Activated T-helper 1 cell treated with anti-CD3 and anti-CD28 coated beads, Interleukin-12 subunit alpha, Interleukin-12 subunit beta, Interleukin-2, Interleukin-4 antibody, amounts not matched to agents 30 ng/mL and 10 ng/mL and 1 ng/mL, durations not matched to agents 14 hours and 24 hours and 36 hours (primary cell): ENCODE measurements around the gene ARHGAP6. TPM values are rescaled to one million over a fixed set of nuclear protein-coding genes. Genes with fewer than 3 reads are reported as not detected.

Source experiments
- DNase-seq: peaks from one replicate; pipeline ENCODE4 v3.0.0; 2021; ENCODE audit warnings: low spot score
- H3K27ac Mint-ChIP-seq: one replicate; pipeline ENCODE4 v1.8.0; 2021; ENCODE audit warnings: mild to moderate bottlenecking, mixed read lengths
- H3K27me3 Mint-ChIP-seq: one replicate; pipeline ENCODE4 v1.8.0; 2022; ENCODE audit warnings: mild to moderate bottlenecking, moderate library complexity, mixed read lengths; ENCODE audit not compliant: insufficient read depth
- H3K36me3 Mint-ChIP-seq: one replicate; pipeline ENCODE4 v1.8.0; 2021; ENCODE audit warnings: low read depth, mixed read lengths
- H3K4me1 Mint-ChIP-seq: one replicate; pipeline ENCODE4 v1.8.0; 2021; ENCODE audit warnings: low read depth, mixed read lengths
- H3K4me3 Mint-ChIP-seq: one replicate; pipeline ENCODE4 v1.8.0; 2021; ENCODE audit warnings: mild to moderate bottlenecking, moderate library complexity, mixed read lengths
- H3K9me3 Mint-ChIP-seq: one replicate; pipeline ENCODE4 v1.8.0; 2021; ENCODE audit warnings: mixed read lengths
- intact Hi-C: fragments of 100-400 bp; cut with micrococcal nuclease; formaldehyde crosslinking; loops from one replicate; pipeline ENCODE4 v1.15.1; 2024
- total RNA-seq: library from RNA; stranded (reverse); gene quantifications from 2 replicates; pipeline ENCODE4 v1.2.3, GENCODE V29; 2022

Gene ARHGAP6
- total RNA-seq, 1 donor from 2014 or later = not detected

DNA sequence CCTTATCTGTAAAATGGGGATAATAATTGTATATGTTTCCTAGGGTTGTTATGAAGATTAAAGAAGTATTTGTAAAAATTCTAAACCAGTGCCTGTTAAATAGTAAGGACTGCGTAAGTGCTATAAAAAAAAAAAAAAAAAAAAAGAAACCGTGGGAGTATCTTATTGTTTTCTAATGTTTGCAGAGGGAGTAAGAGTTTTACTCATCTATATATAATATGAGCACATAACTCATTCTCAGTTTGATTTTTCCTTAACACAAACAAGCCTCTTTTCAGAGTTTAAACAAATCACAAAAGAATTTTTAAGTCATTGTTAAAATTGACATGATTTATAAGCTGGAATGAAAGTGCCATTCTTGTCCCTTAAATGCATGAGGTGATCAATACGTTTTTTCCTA, 267.6 kb downstream of the ARHGAP6 start:
- no peak overlapping the region for H3K27ac Mint-ChIP-seq
- DNase-seq = no peak
- intact Hi-C loops = no loop called here

DNA sequence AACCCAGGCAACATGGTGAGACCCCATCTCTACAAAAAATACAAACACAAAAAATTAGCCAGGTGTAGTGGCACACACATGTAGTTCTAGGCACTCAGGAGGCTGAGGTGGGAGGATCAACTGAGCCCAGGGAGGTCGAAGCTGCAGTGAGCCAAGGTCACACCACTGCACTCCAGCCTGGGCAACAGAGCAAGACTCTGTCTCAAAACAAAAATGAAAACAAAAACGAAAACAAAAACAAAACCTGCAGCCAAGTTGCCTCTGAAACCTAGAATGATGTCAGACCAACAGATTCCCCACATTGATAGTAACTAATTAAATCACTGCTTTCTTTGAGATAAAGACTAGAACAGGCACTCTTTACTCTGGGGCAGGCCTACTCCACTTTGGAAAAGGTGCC, 268.0 kb downstream of the ARHGAP6 start:
- H3K27me3 Mint-ChIP-seq = no peaks in the 10 kb centered on the region
- H3K27ac Mint-ChIP-seq = no peak overlapping the region
- intact Hi-C loops = no loop called here
- no peak overlapping the region for H3K4me3 Mint-ChIP-seq
- H3K9me3 Mint-ChIP-seq = no peaks in the 10 kb centered on the region
- DNase-seq = no peak
- no peaks in the 10 kb centered on the region for H3K36me3 Mint-ChIP-seq
- H3K4me1 Mint-ChIP-seq = no peaks in the 10 kb centered on the region

More for the DNA sequence above, 267.6 kb downstream of the ARHGAP6 start:
- Mint-ChIP-seq H3K4me1 (no peaks in the 10 kb centered on the region), H3K4me3 (no peak overlapping the region), H3K36me3 (no peaks in the 10 kb centered on the region), H3K27me3 (no peaks in the 10 kb centered on the region), H3K9me3 (no peaks in the 10 kb centered on the region)

DNA sequence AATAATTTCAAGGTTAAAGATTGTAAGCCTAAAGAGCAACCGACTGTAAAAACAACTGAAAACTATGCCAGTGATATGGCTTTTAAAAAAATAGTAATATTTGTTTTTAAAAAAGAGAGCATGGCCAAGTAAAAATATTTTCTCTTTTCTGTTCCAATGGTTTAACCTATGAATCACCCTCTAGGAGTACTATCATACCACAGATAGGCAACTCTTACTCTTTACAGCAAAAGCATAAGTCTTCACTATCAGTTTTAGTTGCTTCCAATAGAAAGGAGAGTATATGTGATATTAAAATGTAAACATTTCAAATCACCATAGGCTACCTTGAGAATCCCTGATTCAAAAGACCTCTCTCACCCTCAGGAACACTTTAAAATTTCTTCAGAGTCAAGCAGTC, 269.9 kb downstream of the ARHGAP6 start:
- no peaks in the 10 kb centered on the region for H3K4me1 Mint-ChIP-seq
- no peak overlapping the region for H3K27ac Mint-ChIP-seq
- H3K4me3 Mint-ChIP-seq = no peak overlapping the region
- H3K36me3 Mint-ChIP-seq = no peaks in the 10 kb centered on the region
- intact Hi-C loops = no loop called here
- no peaks in the 10 kb centered on the region for H3K27me3 Mint-ChIP-seq
- H3K9me3 Mint-ChIP-seq = no peaks in the 10 kb centered on the region
- DNase-seq = no peak

DNA sequence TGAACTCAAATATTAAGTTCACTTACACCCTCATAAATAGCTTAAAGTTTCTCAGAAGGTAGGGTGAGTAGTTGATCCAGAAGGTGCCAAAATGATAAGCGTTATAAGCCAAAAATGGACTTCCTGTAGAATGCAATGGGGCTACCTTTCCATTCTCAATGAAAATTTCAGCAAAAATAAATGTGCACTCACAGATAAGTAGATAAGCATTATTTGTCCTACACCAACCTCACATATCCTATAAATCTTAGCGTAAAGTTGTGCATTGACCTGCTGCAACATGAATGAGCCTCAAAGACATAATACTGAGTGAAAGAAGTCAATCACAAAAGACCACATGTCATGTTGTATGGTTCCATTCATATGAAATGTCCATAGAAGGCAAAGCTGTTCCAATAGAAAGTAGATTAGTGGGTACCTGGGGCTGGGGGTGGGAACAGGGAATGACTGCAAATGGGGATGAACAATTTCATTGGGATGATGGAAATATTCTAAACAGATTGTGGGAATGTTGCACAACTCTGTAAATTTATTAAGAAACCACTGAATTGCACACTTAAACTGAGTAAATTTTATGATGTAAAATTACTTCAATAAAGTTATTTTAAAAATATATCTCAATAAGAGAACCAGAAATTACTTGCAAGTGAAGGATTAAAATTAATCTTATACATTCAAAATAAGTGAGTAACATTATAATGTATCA, 271.6 kb downstream of the ARHGAP6 start:
- Mint-ChIP-seq H3K4me3 (no peak overlapping the region), H3K4me1 (no peaks in the 10 kb centered on the region), H3K27me3 (no peaks in the 10 kb centered on the region), H3K27ac (no peak overlapping the region), H3K36me3 (no peaks in the 10 kb centered on the region), H3K9me3 (no peaks in the 10 kb centered on the region)
- intact Hi-C loops = no loop called here
- no peak for DNase-seq

DNA sequence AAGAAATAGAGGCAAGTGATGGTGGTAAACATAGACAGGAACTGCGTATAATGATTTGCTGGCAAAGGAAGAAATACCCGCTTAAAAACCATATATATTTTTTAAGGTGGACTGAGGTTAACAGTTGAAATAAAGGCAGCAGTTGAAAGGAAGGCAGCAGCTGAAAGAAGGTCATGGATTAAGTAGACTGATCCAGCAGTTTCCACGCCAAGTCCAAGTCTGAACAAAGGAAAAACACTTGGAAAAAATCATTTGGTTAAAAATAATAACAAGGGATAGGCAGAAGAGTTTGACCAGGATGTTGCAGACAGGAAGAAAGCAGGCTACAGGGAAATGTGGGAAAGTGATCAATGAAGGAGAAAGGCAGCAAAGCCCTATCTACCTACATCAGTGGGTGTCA, 278.9 kb downstream of the ARHGAP6 start:
- H3K27me3 Mint-ChIP-seq = no peaks in the 10 kb centered on the region
- H3K4me3 Mint-ChIP-seq = no peak overlapping the region
- no peaks in the 10 kb centered on the region for H3K9me3 Mint-ChIP-seq
- H3K36me3 Mint-ChIP-seq = no peaks in the 10 kb centered on the region
- no peak for DNase-seq
- intact Hi-C loops = no loop called here
- no peaks in the 10 kb centered on the region for H3K4me1 Mint-ChIP-seq
- H3K27ac Mint-ChIP-seq = no peak overlapping the region

DNA sequence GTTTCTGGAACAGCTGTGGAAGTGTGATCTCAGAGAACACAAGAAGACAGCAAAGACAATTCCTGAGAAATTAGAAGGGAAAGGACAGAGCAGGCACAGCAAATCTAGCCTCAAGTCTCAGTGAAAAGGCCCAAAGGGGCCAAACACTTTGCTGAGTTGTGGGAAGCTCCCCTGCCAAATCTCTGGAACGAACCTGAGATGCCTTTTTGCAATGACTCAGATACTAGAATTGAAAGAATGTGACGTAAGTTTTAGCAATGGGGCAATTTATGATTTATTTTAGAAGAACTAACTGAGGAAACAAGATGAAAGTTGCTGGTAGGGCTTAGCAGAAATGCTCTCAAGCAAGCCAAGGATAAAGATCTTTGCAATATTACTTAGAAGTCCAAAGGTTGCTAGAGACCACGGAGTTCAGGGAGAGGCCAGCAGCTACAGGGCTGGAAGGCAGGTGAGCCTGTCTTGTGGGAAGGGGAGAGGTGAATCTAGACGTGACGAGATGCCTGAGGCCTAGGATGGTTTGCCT, 279.7 kb downstream of the ARHGAP6 start:
- DNase-seq = no peak
- Mint-ChIP-seq H3K4me3 (no peak overlapping the region), H3K36me3 (no peaks in the 10 kb centered on the region), H3K9me3 (no peaks in the 10 kb centered on the region), H3K4me1 (no peaks in the 10 kb centered on the region), H3K27me3 (no peaks in the 10 kb centered on the region), H3K27ac (no peak overlapping the region)
- intact Hi-C loops = no loop called here

DNA sequence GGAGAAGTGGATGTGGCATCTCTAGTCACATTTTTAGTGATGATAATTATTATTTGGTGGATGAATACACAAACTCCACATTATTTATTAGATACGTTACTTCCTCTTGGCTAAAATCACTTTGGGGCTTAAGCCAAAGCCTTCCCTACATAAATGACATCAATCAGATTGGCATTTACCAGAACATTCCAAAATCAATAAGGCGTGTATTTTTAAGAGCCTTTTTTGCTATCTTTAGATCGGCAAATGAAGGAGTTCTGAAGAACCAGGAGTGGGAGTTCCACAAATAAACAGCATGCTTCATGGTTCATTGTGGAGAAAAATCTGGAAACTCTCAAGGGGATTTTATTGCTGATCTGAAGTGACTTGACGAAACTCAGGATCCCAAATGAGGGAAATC, 282.8 kb downstream of the ARHGAP6 start:
- no peak overlapping the region for H3K27ac Mint-ChIP-seq
- H3K36me3 Mint-ChIP-seq = no peaks in the 10 kb centered on the region
- no peak for DNase-seq
- no peaks in the 10 kb centered on the region for H3K27me3 Mint-ChIP-seq
- H3K4me3 Mint-ChIP-seq = no peak overlapping the region
- no peaks in the 10 kb centered on the region for H3K4me1 Mint-ChIP-seq
- H3K9me3 Mint-ChIP-seq = no peaks in the 10 kb centered on the region
- intact Hi-C loops = no loop called here

DNA sequence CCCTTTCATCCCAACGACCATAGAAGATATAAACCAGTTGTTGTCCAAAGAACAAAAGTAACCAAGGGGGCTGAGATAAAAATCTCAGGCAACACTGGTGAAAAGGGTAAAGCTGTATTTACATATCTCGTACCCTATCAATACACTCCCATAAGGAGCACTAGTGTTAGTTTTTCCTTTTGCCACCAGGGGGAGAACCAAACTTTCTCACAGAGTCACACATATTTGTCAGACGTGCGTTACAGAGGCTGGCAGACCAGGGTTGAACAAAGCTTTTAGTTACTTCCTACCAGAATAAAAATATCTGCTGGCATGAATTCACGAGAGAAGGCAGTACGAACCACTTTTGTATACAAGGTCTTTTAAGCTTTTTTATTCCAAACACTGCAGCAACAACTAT, 284.3 kb downstream of the ARHGAP6 start:
- no peaks in the 10 kb centered on the region for H3K36me3 Mint-ChIP-seq
- H3K27me3 Mint-ChIP-seq = no peaks in the 10 kb centered on the region
- no peaks in the 10 kb centered on the region for H3K4me1 Mint-ChIP-seq
- DNase-seq = no peak
- no peak overlapping the region for H3K27ac Mint-ChIP-seq
- no peaks in the 10 kb centered on the region for H3K9me3 Mint-ChIP-seq
- intact Hi-C loops = no loop called here
- H3K4me3 Mint-ChIP-seq = no peak overlapping the region

DNA sequence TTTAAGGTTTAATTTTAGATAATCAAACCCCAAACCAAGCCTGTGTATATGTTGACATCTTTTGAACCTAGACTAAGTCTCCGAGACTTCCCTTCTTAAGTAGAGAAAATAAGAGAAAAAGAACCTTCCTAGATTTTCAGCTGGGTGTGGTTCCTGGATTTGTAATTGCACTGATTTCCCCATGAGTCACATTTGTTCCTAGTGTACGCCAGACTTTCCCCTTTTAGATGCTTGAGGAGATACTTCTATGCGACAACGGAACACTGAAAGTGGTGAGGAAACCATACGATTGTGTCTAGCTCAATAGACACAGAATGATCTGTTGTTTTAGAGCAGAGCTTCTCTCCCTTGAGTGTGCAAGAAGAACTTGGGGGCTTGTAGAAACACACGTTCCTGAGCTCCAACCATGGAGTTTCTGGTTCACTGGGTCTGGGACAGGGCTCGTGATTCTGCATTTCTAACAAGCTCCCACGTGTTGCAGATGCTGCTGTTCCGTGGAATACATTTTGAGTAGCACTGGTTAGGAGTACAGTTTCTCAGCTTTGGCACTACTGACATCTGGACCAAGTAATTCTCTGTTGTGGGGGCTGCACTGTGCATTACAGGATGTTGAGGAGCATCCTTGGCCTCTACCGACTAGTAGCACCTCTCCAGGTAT, 285.4 kb downstream of the ARHGAP6 start:
- Mint-ChIP-seq H3K9me3 (no peaks in the 10 kb centered on the region), H3K27me3 (no peaks in the 10 kb centered on the region), H3K36me3 (no peaks in the 10 kb centered on the region), H3K4me3 (no peak overlapping the region), H3K4me1 (no peaks in the 10 kb centered on the region), H3K27ac (no peak overlapping the region)
- intact Hi-C loops = no loop called here
- no peak for DNase-seq

DNA sequence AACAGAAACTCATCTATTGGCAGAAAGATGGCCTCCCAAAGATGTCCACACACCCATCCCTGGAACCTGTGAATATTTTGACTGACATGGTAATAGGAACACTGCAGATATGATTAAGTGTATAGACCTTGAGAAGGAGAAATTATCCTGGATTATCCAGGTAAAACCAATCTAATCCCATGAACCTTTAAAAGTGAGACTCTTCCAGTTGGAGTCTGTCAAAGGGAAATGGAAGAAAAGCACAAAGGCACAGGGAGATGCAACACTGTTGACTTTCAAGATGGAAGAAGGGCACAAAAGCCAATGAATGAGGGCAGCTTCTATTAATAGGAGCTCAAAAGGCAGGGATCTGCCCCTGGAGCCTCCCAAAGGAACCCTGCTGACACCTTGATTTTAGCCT, 289.6 kb downstream of the ARHGAP6 start:
- DNase-seq = no peak
- intact Hi-C loops = no loop called here
- Mint-ChIP-seq H3K4me1 (no peaks in the 10 kb centered on the region), H3K27ac (no peak overlapping the region), H3K36me3 (no peaks in the 10 kb centered on the region), H3K9me3 (no peaks in the 10 kb centered on the region), H3K4me3 (no peak overlapping the region), H3K27me3 (no peaks in the 10 kb centered on the region)

DNA sequence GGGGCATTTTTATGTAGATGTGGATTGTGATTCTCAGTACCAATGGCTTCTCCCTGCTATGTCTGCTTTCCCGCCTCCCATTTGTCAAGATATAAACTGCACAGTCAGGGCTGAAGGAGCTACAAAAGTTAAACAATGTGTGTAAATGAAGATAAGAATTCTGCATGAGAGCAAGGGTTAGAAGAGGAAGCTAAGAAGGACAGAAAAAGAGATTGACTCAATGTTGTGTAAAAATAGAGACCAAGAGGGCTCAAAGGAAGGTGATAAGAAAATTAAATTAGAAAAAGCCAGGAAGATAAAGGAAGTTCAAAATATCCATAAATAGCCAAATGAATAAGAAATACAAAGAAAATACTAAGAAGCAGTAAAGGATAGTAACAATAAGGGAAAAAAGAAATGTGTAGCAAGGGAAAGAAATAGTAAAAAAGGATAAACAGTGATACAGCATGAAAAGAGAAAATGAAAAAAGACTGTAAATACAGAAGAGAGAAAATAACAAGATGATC, 290.1 kb downstream of the ARHGAP6 start:
- H3K36me3 Mint-ChIP-seq = no peaks in the 10 kb centered on the region
- no peaks in the 10 kb centered on the region for H3K9me3 Mint-ChIP-seq
- no peaks in the 10 kb centered on the region for H3K4me1 Mint-ChIP-seq
- H3K27ac Mint-ChIP-seq = no peak overlapping the region
- H3K4me3 Mint-ChIP-seq = no peak overlapping the region
- H3K27me3 Mint-ChIP-seq = no peaks in the 10 kb centered on the region
- no peak for DNase-seq
- intact Hi-C loops = no loop called here

DNA sequence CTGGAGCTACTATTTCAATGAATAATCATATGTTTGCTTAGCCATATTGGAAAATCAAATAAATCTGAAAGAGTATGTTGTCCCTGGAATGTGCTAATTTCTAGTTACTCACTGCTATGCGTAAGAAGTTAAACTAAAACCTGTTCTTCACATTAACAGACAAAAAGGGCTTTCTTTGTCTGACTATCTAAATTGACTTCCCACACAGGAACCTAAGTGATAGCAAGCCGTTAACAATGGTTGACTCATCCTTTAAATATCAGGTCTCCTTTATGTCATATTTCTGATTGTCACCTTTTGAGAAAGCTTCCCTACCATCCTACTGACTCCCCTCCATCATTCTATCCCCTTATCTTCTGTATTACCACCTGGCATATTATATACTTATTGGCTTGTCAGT, 291.1 kb downstream of the ARHGAP6 start:
- Mint-ChIP-seq H3K36me3 (no peaks in the 10 kb centered on the region), H3K4me3 (no peak overlapping the region), H3K27ac (no peak overlapping the region), H3K4me1 (no peaks in the 10 kb centered on the region), H3K27me3 (peaks cover under 1% of the 10 kb centered on the region), H3K9me3 (no peaks in the 10 kb centered on the region)
- intact Hi-C loops = no loop called here
- DNase-seq = no peak

DNA sequence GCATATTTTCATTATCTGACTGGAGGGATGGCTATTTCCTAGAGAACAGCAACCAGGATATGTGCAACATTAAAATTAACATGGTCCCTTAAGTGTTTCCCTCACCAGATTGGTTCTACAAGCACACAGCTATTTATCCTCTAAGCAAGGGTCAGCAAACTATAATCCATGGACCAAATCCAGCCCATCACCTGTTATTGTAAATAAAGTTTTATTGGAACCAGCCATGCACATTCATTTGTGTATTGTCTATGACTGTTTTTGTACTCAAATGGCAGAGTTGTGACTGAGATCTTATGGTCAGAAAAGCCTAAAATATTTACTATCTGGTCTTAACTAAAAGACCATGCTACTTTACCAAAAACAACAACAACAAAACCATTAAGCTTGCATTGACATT, 294.6 kb downstream of the ARHGAP6 start:
- Mint-ChIP-seq H3K9me3 (no peaks in the 10 kb centered on the region), H3K36me3 (no peaks in the 10 kb centered on the region), H3K27me3 (peaks cover 2% of the 10 kb centered on the region), H3K4me3 (no peak overlapping the region), H3K4me1 (no peaks in the 10 kb centered on the region), H3K27ac (no peak overlapping the region)
- intact Hi-C loops = no loop called here
- DNase-seq = no peak
